Femur (tissue), 1 donor: ENCODE results near the gene CFDP1.

Experiments
- DNase-seq: peaks from one replicate; pipeline ENCODE4 v3.0.0-alpha.2; 2017

Gene CFDP1

GRCh38 chr16:75402821-75403475 lies 30.4 kb downstream of the CFDP1 start:
- no peak for DNase-seq

DNA sequence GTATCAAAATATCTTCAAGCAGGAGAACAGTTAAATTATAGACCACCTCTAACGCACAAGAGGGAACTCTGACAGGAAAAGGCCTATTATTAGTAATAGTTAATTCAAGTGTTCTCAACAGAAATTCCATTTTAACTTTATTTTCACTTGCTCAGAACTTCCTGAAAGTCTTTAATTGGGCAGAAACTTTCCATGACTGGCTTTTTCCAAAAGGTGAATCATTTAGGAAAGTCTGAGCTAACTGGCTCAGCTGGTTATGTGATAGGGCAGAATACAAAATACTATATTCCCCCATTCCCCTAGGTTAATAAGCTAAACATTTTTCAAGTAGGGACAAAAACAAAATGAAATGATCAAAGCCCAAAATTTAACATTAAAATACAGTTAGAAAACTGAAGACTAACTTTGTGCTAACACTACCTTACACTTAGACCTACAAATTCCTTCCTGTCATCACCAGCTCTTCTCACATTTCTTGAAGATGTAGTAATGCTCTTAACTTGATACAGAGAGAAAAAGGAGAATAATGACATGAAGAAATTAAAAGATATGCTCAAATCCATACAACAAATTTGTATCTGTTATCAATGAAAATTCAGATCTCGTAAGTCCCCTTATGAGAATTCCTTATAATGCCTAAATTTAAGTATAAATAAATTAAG lies 31.0 kb downstream of the CFDP1 start:
- DNase-seq = no peak

DNA sequence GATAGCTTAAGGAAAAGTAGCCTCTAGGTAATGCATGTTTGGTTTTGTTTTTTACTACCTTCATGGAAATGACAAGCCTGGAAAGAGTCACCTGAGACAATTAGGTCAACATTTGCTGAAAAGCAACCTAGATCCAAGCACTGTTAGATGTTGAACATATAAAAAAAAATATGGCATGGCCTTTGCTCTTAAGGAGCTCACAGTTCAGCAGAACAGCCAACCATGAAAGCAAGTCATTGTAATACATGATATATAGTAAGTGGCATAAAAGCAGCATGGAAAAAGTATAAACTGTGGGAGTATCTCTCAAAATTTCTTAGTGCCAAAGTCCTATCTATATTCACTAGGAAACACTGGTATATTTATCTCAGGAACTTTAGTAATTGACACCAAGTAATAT lies 31.6 kb downstream of the CFDP1 start:
- DNase-seq = no peak

DNA sequence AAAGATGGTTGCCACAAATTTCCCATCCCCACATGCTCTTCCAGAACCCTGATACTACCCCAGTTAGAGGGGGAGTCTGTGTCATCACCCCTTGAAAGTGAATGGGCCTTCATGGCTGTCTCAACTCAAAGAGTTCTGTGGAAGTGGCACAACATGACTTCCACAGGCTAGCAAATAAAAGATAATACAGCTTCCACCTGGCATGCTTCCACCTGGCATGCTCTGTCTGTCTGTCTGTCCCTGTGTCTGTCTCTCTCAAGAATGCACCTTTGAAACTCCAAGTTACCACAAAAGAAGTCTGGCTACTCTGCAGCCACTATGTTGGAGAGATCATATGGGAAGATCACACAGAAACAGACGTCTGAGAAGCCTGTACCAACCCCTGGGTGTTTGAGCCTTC lies 35.0 kb downstream of the CFDP1 start:
- DNase-seq = no peak

DNA sequence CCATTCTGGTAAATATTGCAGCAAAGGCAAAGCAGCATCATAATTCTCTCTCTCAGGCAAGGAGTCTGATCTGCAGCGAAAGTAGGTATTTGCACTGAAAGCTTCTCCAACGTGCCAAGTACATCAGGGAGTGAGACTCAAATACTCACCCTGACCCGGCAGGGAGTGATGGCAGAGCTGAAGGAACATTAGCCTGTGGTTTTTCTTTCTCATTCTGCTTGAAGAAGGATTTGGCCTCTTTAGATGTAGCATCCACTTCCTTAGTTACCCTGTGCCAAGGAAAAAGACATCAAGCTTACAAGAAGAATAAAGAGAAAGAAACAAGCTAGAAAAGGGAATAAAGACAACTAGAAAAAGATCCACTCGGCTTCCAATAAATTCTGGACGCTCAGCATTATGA lies 38.4 kb downstream of the CFDP1 start:
- peak; percentile 31 for DNase-seq

DNA sequence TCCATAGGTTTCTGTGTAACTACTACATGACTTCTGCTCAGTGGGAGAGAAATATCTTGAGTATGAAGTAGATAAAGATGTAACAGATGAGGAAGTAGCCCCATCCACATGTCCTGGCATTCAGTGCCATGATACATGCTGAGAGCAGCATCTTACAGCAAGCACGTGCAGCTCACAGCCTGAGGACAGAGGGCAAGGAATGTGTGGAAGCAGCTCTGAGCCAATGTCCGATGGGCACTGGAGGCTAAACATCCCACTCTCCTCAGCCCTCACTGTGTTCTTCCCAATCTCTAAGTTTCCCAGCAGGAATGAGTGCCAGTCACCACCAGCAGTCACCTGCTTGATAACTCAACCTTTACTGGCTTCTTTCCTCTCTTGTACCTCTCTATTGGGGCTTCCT lies 40.4 kb downstream of the CFDP1 start:
- no peak for DNase-seq

DNA sequence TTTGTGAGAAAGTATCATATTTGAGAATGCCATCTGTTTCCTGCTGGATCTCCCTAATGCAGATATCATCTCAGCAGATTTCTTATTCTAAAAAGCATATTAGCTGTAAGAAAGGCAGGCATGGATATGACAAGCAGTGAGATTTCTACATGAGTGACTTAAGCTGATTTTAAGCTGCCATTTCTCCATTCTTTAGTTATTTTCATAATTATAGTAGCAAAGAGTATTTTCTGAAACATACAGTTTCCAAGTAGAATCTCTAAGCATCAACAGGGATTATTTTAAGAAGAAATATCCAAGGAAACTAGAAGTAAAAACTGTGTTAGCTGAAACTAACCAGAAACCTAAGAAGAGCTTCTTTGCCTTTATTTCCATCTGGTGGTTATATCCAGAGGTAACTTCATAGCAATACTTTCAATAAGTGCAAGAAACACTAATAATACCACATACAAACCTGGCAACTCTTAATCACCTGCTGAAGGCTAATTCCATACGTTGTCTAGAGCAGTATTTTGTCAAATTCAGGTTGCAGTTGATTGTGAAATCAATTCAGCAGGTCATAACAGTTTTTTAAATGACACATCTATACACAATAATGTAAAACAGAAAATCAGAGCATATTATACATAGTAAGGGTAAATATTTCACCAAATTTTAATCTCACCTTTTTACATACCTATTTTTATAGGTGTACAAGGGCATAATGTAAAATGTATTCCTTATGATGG lies 42.2 kb downstream of the CFDP1 start:
- no peak for DNase-seq

DNA sequence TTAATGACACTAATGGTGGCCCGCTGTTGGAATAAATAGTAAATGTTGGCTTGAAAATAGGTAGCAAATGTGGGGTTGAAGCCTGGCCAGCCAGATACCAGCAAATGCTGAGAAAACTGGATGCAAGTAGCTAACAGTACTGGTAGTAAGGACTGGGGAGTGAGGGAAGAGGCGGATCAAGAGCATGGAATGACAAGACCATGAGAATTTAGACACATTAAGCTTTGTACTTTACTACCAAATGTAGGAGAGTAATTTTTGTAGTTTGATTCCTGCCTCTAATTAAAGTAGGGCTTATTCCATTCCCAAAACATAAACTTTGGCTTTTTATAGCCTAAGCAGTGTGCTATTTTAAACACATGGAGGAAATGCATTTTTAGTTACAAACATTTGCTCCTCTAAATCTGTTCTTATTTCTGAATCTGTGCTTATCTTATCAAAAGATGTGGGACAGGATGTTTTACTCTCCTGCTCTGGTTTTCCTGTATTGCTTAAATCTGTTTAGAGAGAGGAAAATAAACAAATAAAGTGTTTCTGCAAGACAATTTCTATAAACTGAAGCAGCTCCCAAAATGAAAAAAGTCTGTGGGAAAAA lies 44.1 kb downstream of the CFDP1 start:
- no peak for DNase-seq

GRCh38 chr16:75387951-75388350 lies 45.4 kb downstream of the CFDP1 start:
- no peak for DNase-seq

DNA sequence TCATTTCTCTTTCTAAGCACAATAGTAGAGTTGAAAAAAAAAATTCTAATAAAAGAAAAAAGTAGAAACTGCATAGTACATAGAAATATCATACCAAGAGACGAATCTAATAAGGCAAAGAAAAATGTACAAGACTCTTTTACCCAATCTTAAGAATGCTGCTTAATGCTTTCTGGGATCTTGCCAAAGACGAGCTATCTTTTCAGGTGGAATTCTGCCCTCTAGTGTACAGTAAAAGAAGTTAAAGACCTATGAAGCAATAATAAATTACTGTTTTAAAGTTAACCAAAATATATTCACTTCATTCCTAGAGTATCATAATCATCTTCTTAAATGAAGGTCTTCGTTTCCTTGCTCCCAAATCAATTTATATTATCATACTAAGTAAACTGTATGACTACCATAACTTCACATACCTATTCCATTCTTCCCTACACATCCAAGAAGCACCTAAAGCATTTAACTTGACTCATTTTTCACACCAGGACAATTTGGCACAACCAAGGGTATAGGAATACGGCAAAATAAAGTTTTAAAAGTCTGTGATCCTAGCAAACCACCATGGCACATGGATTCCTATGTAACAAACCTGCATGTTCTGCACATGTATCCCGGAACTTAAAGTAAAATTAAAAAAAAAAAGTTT lies 47.7 kb downstream of the CFDP1 start:
- DNase-seq = no peak

GRCh38 chr16:75383141-75383540 lies 50.2 kb downstream of the CFDP1 start:
- DNase-seq = no peak

DNA sequence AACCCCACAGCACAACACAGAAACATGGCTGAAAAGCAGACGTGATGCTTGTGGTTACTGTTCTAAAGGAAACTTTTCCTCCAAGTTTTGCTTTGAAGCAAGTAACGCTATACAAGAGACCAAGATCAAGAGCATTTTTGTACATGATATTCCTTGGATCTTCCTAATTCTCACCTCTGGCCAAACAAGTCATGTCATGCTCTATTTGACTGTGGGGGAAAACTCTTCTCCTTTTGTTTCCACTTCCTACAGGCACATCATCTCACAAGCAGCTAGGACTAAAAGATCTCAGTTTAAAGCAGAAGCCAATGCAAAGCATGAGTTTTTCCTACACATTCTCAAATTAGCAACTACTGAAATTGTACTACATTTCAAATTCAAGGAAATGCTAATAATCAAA lies 50.7 kb downstream of the CFDP1 start:
- DNase-seq = no peak

DNA sequence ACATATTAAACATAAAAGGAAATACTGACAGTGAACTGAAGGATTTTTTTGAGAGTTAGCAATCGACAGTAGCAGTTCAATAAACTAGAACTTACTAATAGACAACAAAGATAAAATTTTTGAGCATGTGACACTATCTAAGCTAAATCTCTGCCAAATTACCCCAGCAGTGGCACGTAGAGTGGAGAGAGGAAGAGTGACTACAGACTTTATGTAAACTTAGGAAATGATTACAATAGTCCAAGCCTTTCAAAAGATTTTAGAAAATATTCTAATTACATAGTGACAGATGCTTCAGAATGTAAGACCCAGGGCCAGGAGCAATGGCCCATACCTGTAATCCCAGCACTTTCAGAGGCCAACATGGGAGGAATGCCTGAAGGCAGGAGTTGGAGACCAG lies 52.4 kb downstream of the CFDP1 start:
- DNase-seq = no peak

GRCh38 chr16:75379911-75380847 lies 53.1 kb downstream of the CFDP1 start:
- no peak for DNase-seq

GRCh38 chr16:75379339-75379738 lies 54.0 kb downstream of the CFDP1 start:
- DNase-seq = no peak

DNA sequence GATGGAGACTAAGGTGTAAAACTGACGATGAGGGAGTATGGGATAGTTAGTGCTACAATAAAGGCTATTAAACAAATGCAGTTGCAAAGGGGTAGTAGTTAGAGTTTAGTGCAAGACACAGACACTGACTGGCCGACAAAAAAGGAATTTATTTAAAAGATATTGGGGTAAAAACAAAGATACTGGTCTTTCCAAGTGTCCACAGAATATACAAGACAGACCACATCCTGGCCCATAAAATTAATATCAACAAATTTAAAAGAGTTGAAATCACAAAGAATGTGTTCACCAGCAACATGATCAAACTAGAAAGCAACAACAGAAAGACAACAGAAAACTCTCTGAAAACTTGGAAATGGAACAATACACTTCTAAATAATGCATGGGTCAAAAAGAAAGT lies 54.7 kb downstream of the CFDP1 start:
- no peak for DNase-seq

GRCh38 chr16:75377729-75378386 lies 55.4 kb downstream of the CFDP1 start:
- peak; percentile 39 for DNase-seq

DNA sequence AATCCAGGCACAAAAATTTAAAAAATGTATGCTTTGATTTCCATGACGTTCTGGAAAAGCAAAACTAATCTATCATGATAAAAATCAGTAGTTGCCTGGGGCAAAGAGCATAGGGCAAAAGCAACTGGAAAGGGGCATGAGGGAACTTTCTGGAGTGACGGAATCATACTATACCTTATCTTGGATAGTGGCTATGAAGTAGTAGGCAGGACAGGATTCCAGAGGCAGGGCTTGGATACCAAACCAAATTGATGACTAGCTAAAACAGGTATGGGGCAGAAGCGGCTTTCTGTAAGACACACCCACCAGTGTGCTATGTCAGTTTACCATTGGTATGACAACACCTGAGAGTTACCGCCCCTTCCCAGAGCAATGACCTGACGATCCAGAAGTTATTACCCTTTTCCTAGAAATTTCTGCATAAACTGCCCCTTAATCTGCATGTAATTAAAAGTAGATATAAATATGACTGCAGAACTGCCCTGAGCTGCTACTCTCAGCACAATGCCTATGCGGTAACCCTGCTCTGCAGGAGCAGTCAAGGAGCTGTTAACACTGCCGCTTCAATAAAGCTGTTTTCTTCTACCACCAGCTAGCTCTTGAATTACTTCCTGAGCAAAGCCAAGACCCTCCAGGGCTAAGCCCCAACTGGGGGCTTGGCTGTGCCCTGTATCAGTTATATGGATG lies 56.7 kb downstream of the CFDP1 start:
- DNase-seq = no peak

GRCh38 chr16:75374388-75374787 lies 58.9 kb downstream of the CFDP1 start:
- DNase-seq = no peak

- DNase-seq = no peak
Measured at GRCh38 chr16:75372236-75372856, 61.0 kb downstream of the CFDP1 start.

GRCh38 chr16:75371171-75371570 lies 62.1 kb downstream of the CFDP1 start:
- no peak for DNase-seq
